ENCODE measurements around the gene MYOF.
"Not testable (repeated sequence)": the region's sequence is repeated elsewhere in the genome, so short reads cannot be mapped to it uniquely, and the experiment has no call there.

Gene MYOF

GRCh38 chr10:93478873-93479272, 3.3 kb downstream of the MYOF start:
- Histone ChIP-seq H3K4me3 (ENCODE audit: low read length in 2 of 2) (peak overlapping the region in 1 of 2 donors; percentile 24), H3K36me3 (ENCODE audit: control insufficient read depth in 2 of 2, insufficient read depth in 2 of 2, low read length in 2 of 2) (peaks cover 0 to 2% of the 10 kb centered on the region in 2 donors), H3K27me3 (ENCODE audit: control insufficient read depth in 1 of 2, insufficient read depth in 2 of 2, low read length in 2 of 2) (no peaks in the 10 kb centered on the region), H3K9me3 (ENCODE audit: control insufficient read depth in 2 of 2, low read length in 2 of 2) (no peaks in the 10 kb centered on the region), H3K4me1 (ENCODE audit: control insufficient read depth, insufficient read depth, low read length) (peaks cover 10% of the 10 kb centered on the region), H3K9ac (ENCODE audit: low read length in 2 of 2) (no peak overlapping the region), H3K27ac (ENCODE audit: low read length) (no peak overlapping the region)

DNA sequence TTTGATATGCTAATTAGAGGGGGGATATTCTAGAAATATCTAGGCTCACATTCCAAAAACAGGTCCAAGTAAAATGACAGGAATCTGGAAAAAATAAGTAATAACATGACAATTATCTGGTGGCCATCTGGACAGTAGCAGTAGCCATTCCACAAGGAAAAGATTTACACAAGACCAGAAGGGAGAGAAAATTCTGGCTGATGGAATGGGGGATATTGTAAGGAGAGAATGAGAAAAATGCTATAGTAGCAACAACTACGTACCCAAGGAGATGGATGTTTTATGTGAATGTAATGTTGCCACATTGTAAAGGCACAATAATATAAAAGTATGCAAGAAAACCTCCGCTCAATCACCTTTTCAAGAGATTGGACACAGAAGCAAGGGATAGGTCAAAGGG, 5.4 kb downstream of the MYOF start:
- H3K9me3 ChIP-seq (ENCODE audit: control insufficient read depth in 2 of 2, low read length in 2 of 2) = no peaks in the 10 kb centered on the region
- no peak overlapping the region for H3K27ac ChIP-seq (ENCODE audit: low read length)
- no peak overlapping the region for H3K4me3 ChIP-seq (ENCODE audit: low read length in 2 of 2)
- H3K27me3 ChIP-seq (ENCODE audit: control insufficient read depth in 1 of 2, insufficient read depth in 2 of 2, low read length in 2 of 2) = no peaks in the 10 kb centered on the region
- H3K9ac ChIP-seq (ENCODE audit: low read length in 2 of 2) = no peak overlapping the region
- H3K36me3 ChIP-seq (ENCODE audit: control insufficient read depth in 2 of 2, insufficient read depth in 2 of 2, low read length in 2 of 2) = peaks cover 0 to 4% of the 10 kb centered on the region in 2 donors
- peaks cover 22% of the 10 kb centered on the region for H3K4me1 ChIP-seq (ENCODE audit: control insufficient read depth, insufficient read depth, low read length)

DNA sequence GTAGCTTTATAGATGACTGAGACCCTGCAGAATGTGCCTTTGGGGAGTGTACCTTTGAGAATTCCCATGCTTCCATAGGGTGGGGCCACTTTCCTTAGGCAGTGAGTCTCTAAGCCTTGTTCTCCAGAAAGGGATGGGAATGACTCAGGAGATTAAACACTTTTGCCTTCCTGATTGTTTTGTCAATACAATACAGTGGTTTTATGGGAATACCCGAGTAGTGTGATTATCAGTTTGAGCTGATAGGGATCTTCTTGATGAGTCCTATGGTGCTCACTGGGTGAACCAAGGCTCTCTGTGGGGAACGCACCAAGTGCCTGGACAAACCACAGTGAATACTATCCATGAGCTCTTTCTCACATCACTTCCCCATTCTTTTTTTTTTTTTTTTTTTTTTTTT, 6.3 kb downstream of the MYOF start:
- Histone ChIP-seq H3K4me1 (ENCODE audit: control insufficient read depth, insufficient read depth, low read length) (peaks cover 22% of the 10 kb centered on the region), H3K9me3 (ENCODE audit: control insufficient read depth in 2 of 2, low read length in 2 of 2) (no peaks in the 10 kb centered on the region), H3K27me3 (ENCODE audit: control insufficient read depth in 1 of 2, insufficient read depth in 2 of 2, low read length in 2 of 2) (no peaks in the 10 kb centered on the region), H3K36me3 (ENCODE audit: control insufficient read depth in 2 of 2, insufficient read depth in 2 of 2, low read length in 2 of 2) (peaks cover 0 to 4% of the 10 kb centered on the region in 2 donors), H3K27ac (ENCODE audit: low read length) (peak overlapping the region; percentile 1), H3K4me3 (ENCODE audit: low read length in 2 of 2) (no peak overlapping the region), H3K9ac (ENCODE audit: low read length in 2 of 2) (no peak overlapping the region)

DNA sequence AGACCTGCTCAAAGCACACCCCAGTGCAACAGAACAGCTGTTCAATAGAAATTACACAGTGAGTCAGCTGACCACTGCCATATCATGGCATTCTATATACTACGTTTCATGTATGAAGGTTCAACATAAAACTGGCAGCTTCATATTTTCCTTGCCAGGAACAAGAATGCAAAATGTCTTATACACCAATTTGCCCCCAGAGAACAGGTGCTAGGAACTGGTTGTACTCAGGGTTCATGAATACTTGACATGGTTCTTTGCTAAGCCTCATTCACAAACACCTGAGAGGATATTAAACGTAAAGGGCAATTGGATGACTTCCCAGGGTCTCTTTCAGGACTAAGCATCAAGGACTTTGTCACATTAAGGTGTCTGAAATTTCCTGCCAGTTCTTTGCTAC, 6.9 kb downstream of the MYOF start:
- peaks cover 24% of the 10 kb centered on the region for H3K4me1 ChIP-seq (ENCODE audit: control insufficient read depth, insufficient read depth, low read length)
- peaks cover 0 to 4% of the 10 kb centered on the region in 2 donors for H3K36me3 ChIP-seq (ENCODE audit: control insufficient read depth in 2 of 2, insufficient read depth in 2 of 2, low read length in 2 of 2)
- H3K27me3 ChIP-seq (ENCODE audit: control insufficient read depth in 1 of 2, insufficient read depth in 2 of 2, low read length in 2 of 2) = no peaks in the 10 kb centered on the region
- H3K4me3 ChIP-seq (ENCODE audit: low read length in 2 of 2) = no peak overlapping the region
- H3K27ac ChIP-seq (ENCODE audit: low read length) = peak overlapping the region; percentile 1
- H3K9ac ChIP-seq (ENCODE audit: low read length in 2 of 2) = no peak overlapping the region
- no peaks in the 10 kb centered on the region for H3K9me3 ChIP-seq (ENCODE audit: control insufficient read depth in 2 of 2, low read length in 2 of 2)

DNA sequence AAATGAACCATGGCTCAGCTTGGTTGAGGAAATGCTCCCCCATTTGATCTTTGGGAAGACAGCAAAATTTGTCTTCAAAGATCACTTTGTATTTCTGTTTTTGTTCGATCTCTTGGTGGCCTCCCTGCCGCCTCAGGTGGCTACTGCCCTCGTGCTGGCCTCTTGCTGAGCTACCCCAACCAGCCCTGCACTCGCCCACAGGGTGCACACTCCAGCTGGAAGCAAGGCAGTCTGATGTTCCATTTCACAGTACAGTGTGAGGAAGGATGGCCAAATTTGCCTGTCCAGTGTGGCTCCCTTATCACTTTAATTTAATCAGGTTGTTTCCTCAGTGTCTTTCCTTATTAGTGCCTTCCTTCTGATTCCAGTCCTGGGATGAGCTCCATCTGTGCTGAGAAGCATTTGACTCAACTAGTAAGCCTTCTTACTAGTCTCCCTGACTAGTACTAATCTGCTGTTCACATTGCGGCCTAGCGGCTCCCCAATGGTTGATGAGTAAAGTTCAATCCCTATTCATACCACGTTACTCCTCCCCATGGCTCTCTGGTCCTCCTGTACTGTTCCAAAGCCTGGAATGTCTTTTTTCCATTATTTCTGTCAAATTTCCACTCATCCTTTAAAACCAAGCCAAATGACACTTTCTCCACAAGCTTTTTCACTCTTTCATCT, 8.2 kb downstream of the MYOF start:
- Histone ChIP-seq H3K9ac (ENCODE audit: low read length in 2 of 2) (peak overlapping the region in 1 of 2 donors; percentile 24), H3K36me3 (ENCODE audit: control insufficient read depth in 2 of 2, insufficient read depth in 2 of 2, low read length in 2 of 2) (peaks cover 0 to 9% of the 10 kb centered on the region in 2 donors), H3K27me3 (ENCODE audit: control insufficient read depth in 1 of 2, insufficient read depth in 2 of 2, low read length in 2 of 2) (no peaks in the 10 kb centered on the region), H3K4me1 (ENCODE audit: control insufficient read depth, insufficient read depth, low read length) (peaks cover 30% of the 10 kb centered on the region), H3K27ac (ENCODE audit: low read length) (no peak overlapping the region), H3K4me3 (ENCODE audit: low read length in 2 of 2) (no peak overlapping the region), H3K9me3 (ENCODE audit: control insufficient read depth in 2 of 2, low read length in 2 of 2) (no peaks in the 10 kb centered on the region)

DNA sequence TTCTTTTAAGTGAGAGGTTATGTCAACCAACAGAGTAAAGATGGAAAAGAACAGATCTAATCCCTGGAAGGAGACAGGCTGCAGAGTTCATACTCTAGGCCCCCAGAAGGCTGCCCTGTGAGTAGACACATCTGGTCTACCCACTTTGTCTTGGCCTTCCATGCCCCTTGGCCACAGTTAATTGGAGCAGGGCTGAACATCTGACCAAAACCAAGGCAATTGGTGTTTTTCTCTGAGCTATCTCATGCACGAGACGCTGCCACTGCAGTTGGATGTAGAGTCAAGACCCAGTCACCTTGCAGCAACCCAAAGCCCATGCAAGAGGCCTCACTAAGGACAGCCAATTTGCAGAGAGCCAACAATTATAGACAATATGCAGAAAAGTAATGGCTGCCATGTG, 9.0 kb downstream of the MYOF start:
- peaks cover 0 to 12% of the 10 kb centered on the region in 2 donors for H3K36me3 ChIP-seq (ENCODE audit: control insufficient read depth in 2 of 2, insufficient read depth in 2 of 2, low read length in 2 of 2)
- H3K4me3 ChIP-seq (ENCODE audit: low read length in 2 of 2) = no peak overlapping the region
- H3K27me3 ChIP-seq (ENCODE audit: control insufficient read depth in 1 of 2, insufficient read depth in 2 of 2, low read length in 2 of 2) = no peaks in the 10 kb centered on the region
- peak overlapping the region; percentile 46 for H3K27ac ChIP-seq (ENCODE audit: low read length)
- H3K9ac ChIP-seq (ENCODE audit: low read length in 2 of 2) = no peak overlapping the region
- peaks cover 38% of the 10 kb centered on the region for H3K4me1 ChIP-seq (ENCODE audit: control insufficient read depth, insufficient read depth, low read length)
- H3K9me3 ChIP-seq (ENCODE audit: control insufficient read depth in 2 of 2, low read length in 2 of 2) = no peaks in the 10 kb centered on the region

DNA sequence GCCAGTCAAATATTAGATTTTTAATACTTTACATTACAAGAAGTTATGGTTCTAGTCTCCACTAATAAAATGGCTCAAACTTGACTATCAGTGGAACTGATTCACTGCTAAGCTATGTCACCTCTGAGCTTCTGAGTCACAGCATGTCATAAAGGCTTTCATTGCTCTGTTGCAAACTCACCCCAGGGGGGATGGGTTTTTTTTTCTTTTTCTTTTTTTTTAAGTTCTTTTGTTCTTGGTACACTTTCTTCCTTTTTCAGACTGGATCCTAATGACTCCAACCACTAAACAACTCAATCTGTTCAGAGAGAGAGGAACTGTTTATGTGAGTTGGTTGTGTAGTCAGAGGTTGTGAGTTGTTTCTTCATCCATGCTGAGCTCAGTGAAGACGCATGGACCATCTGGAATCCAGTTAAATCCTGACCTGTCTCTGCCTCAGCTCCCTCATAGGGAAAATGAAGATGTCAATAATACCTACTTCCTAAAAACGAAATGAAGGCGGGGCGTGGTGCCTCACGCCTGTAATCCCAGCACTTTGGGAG, 11.0 kb downstream of the MYOF start:
- H3K4me1 ChIP-seq (ENCODE audit: control insufficient read depth, insufficient read depth, low read length) = peaks cover 43% of the 10 kb centered on the region
- peaks cover 0 to 12% of the 10 kb centered on the region in 2 donors for H3K36me3 ChIP-seq (ENCODE audit: control insufficient read depth in 2 of 2, insufficient read depth in 2 of 2, low read length in 2 of 2)
- H3K27ac ChIP-seq (ENCODE audit: low read length) = peak overlapping the region; percentile 26
- H3K9me3 ChIP-seq (ENCODE audit: control insufficient read depth in 2 of 2, low read length in 2 of 2) = no peaks in the 10 kb centered on the region
- H3K27me3 ChIP-seq (ENCODE audit: control insufficient read depth in 1 of 2, insufficient read depth in 2 of 2, low read length in 2 of 2) = no peaks in the 10 kb centered on the region
- no peak overlapping the region for H3K4me3 ChIP-seq (ENCODE audit: low read length in 2 of 2)
- no peak overlapping the region for H3K9ac ChIP-seq (ENCODE audit: low read length in 2 of 2)

- H3K4me1 ChIP-seq (ENCODE audit: control insufficient read depth, insufficient read depth, low read length) = peaks cover 52% of the 10 kb centered on the region
- peaks cover 0 to 10% of the 10 kb centered on the region in 2 donors for H3K36me3 ChIP-seq (ENCODE audit: control insufficient read depth in 2 of 2, insufficient read depth in 2 of 2, low read length in 2 of 2)
- H3K9ac ChIP-seq (ENCODE audit: low read length in 2 of 2) = no peak overlapping the region
- H3K9me3 ChIP-seq (ENCODE audit: control insufficient read depth in 2 of 2, low read length in 2 of 2) = no peaks in the 10 kb centered on the region
- H3K4me3 ChIP-seq (ENCODE audit: low read length in 2 of 2) = no peak overlapping the region
- H3K27me3 ChIP-seq (ENCODE audit: control insufficient read depth in 1 of 2, insufficient read depth in 2 of 2, low read length in 2 of 2) = no peaks in the 10 kb centered on the region
- H3K27ac ChIP-seq (ENCODE audit: low read length) = peak overlapping the region; percentile 75
Measured at GRCh38 chr10:93469454-93469853, 12.7 kb downstream of the MYOF start.

GRCh38 chr10:93468461-93469213, 13.5 kb downstream of the MYOF start:
- H3K27me3 ChIP-seq (ENCODE audit: control insufficient read depth in 1 of 2, insufficient read depth in 2 of 2, low read length in 2 of 2) = no peaks in the 10 kb centered on the region
- H3K9me3 ChIP-seq (ENCODE audit: control insufficient read depth in 2 of 2, low read length in 2 of 2) = no peaks in the 10 kb centered on the region
- H3K36me3 ChIP-seq (ENCODE audit: control insufficient read depth in 2 of 2, insufficient read depth in 2 of 2, low read length in 2 of 2) = peaks cover 0 to 10% of the 10 kb centered on the region in 2 donors
- H3K4me3 ChIP-seq (ENCODE audit: low read length in 2 of 2) = peak overlapping the region in 1 of 2 donors; percentile 15
- H3K4me1 ChIP-seq (ENCODE audit: control insufficient read depth, insufficient read depth, low read length) = peaks cover 53% of the 10 kb centered on the region
- H3K9ac ChIP-seq (ENCODE audit: low read length in 2 of 2) = no peak overlapping the region
- H3K27ac ChIP-seq (ENCODE audit: low read length) = peak overlapping the region; percentile 75

- Histone ChIP-seq H3K4me1 (ENCODE audit: control insufficient read depth, insufficient read depth, low read length) (peaks cover 54% of the 10 kb centered on the region), H3K36me3 (ENCODE audit: control insufficient read depth in 2 of 2, insufficient read depth in 2 of 2, low read length in 2 of 2) (peaks cover 0 to 10% of the 10 kb centered on the region in 2 donors), H3K27ac (ENCODE audit: low read length) (peak overlapping the region; percentile 75)
- H3K9ac ChIP-seq (ENCODE audit: low read length in 2 of 2); H3K4me3 ChIP-seq (ENCODE audit: low read length in 2 of 2); H3K9me3 ChIP-seq (ENCODE audit: control insufficient read depth in 2 of 2, low read length in 2 of 2); H3K27me3 ChIP-seq (ENCODE audit: control insufficient read depth in 1 of 2, insufficient read depth in 2 of 2, low read length in 2 of 2): not testable (repeated sequence)
Measured at GRCh38 chr10:93467635-93468034, 14.5 kb downstream of the MYOF start.

All from stomach smooth muscle (tissue), 2 donors.